ENCODE results near the gene LRRK1. TPM values are rescaled to one million over a fixed set of nuclear protein-coding genes. Genes with fewer than 3 reads are reported as not detected.

The LRRK1 gene
- total RNA-seq, 2 donors from 2014 or later, result 18.6 to 20.3 TPM

GRCh38 chr15:100931143-100931890, 12.2 kb downstream of the LRRK1 start:
- no peaks in the 10 kb centered on the region for H3K27me3 ChIP-seq (replicated peaks; ENCODE audit: insufficient read depth)
- no peaks in the 10 kb centered on the region for H3K36me3 ChIP-seq
- no peak overlapping the region for H3K27ac ChIP-seq
- WGBS, result 87% methylated on average over 15 of the region's 15 CpGs
- no peak for TF ChIP-seq CTCF (IDR thresholded peaks at IDR 0.05)
- no peak for TF ChIP-seq POLR2AphosphoS5 (IDR thresholded peaks at IDR 0.05)
- TF ChIP-seq POLR2A (IDR thresholded peaks at IDR 0.05), result no peak
- no peak for DNase-seq (ENCODE audit: low spot score)
- H3K4me1 ChIP-seq (replicated peaks), result no peaks in the 10 kb centered on the region
- no peaks in the 10 kb centered on the region for H3K9me3 ChIP-seq
- no peak overlapping the region for H3K4me3 ChIP-seq
- intact Hi-C loops (cut with DNase I), result no loop called here

DNA sequence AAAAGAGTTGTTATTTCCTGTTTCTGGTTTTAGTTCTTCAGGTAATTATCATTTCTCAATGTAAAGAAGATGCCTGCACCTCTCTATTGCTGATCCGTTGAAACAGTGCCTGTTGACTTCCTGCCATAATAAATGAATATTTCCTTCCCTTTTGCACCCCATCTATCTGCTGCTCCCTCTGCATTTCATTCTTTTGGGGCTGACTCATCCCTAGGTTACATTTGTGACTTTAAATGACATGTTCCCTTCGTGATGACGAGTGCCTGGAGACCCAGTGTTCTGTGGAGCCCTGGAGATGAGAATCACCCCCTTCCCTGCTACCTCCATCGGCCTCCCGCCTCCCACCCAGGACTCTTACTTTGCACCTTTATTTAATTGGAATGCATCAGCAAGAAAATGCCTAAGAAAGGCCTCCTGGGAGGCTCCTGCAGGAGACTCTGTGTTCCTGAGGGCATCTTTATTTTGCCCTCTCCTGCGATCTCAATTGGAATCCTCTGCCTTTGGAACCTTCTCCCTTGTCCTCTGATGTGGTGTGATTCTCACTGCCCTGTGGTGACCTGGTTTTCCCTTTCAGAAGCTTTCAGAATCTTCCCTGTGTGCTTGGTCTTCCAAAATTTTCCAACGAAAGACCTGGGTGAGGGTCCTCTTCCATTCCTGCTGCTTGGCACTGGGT, 13.7 kb downstream of the LRRK1 start:
- TF ChIP-seq CTCF (IDR thresholded peaks at IDR 0.05), result no peak
- TF ChIP-seq POLR2A (IDR thresholded peaks at IDR 0.05), result no peak
- no peak for TF ChIP-seq POLR2AphosphoS5 (IDR thresholded peaks at IDR 0.05)
- WGBS, result 85% methylated on average over 7 of the region's 7 CpGs
- Histone ChIP-seq H3K4me3 (no peak overlapping the region), H3K4me1 (replicated peaks) (no peaks in the 10 kb centered on the region), H3K27ac (no peak overlapping the region), H3K9me3 (no peaks in the 10 kb centered on the region), H3K36me3 (no peaks in the 10 kb centered on the region), H3K27me3 (replicated peaks; ENCODE audit: insufficient read depth) (no peaks in the 10 kb centered on the region)
- no peak for DNase-seq (ENCODE audit: low spot score)
- intact Hi-C loops (cut with DNase I), result no loop called here

- intact Hi-C loops (cut with DNase I), result no loop called here
These were observed 15.0 kb downstream of the LRRK1 start for GRCh38 chr15:100934166-100934565.

DNA sequence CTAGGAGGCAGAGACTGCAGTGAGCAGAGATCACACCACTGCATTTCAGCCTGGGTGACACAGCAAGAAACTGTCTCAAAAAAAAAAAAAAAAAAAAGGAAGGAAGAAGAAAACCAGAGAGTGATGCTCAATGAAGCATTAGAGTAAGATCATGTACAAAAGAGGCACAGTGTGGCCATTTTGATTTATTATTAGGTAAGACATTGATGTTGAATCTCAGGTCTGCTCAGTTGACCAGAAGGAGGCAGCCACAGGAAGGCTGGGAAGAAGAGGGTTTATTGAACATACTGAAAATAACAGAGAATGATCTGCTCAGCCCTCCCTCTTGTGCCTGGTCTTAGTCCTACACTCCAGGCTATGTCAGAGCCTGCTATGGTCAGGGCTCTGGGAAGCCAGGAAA, 15.6 kb downstream of the LRRK1 start:
- Histone ChIP-seq H3K27me3 (replicated peaks; ENCODE audit: insufficient read depth) (no peaks in the 10 kb centered on the region), H3K9me3 (no peaks in the 10 kb centered on the region), H3K27ac (no peak overlapping the region), H3K36me3 (no peaks in the 10 kb centered on the region), H3K4me3 (no peak overlapping the region), H3K4me1 (replicated peaks) (no peaks in the 10 kb centered on the region)
- intact Hi-C loops (cut with DNase I), result no loop called here
- no peak for TF ChIP-seq CTCF (IDR thresholded peaks at IDR 0.05)
- no peak for TF ChIP-seq POLR2A (IDR thresholded peaks at IDR 0.05)
- no peak for TF ChIP-seq POLR2AphosphoS5 (IDR thresholded peaks at IDR 0.05)
- no peak for DNase-seq (ENCODE audit: low spot score)

More at GRCh38 chr15:100934166-100934565, 15.0 kb downstream of the LRRK1 start:
- no peak for TF ChIP-seq POLR2A (IDR thresholded peaks at IDR 0.05)
- no peak for TF ChIP-seq POLR2AphosphoS5 (IDR thresholded peaks at IDR 0.05)
- TF ChIP-seq CTCF (IDR thresholded peaks at IDR 0.05), result no peak
- no peaks in the 10 kb centered on the region for H3K27me3 ChIP-seq (replicated peaks; ENCODE audit: insufficient read depth)
- no peaks in the 10 kb centered on the region for H3K9me3 ChIP-seq
- no peaks in the 10 kb centered on the region for H3K4me1 ChIP-seq (replicated peaks)
- H3K36me3 ChIP-seq, result no peaks in the 10 kb centered on the region
- no peak for DNase-seq (ENCODE audit: low spot score)
- H3K4me3 ChIP-seq, result no peak overlapping the region
- no peak overlapping the region for H3K27ac ChIP-seq

DNA sequence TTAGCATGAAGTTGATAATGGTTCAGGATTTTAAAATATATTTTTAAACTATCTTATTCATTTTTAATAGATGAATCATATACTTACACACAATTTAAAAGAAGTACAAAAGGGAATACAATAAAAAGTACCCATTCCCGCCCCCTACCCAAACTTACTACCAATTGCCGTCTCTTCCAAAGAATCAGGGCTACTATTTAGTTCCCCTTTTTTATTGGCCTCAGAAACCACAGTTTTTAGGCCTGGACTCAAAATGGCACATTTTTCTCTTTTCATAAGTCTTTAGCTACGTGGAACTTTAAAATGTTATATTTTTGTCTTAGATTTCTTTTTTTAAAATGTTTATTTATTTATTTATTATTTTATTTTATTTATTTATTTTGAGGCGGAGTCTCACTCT, 18.0 kb downstream of the LRRK1 start:
- intact Hi-C loops (cut with DNase I), result no loop called here
- Histone ChIP-seq H3K27ac (no peak overlapping the region), H3K9me3 (no peaks in the 10 kb centered on the region), H3K27me3 (replicated peaks; ENCODE audit: insufficient read depth) (no peaks in the 10 kb centered on the region), H3K4me3 (no peak overlapping the region), H3K36me3 (no peaks in the 10 kb centered on the region), H3K4me1 (replicated peaks) (no peaks in the 10 kb centered on the region)
- DNase-seq (ENCODE audit: low spot score), result no peak
- no peak for TF ChIP-seq CTCF (IDR thresholded peaks at IDR 0.05)
- no peak for TF ChIP-seq POLR2A (IDR thresholded peaks at IDR 0.05)
- TF ChIP-seq POLR2AphosphoS5 (IDR thresholded peaks at IDR 0.05), result no peak
- WGBS, result 91% methylated on average over 4 of the region's 4 CpGs

Data from prostate gland (tissue), 2 donors.